Prostate gland (tissue), 2 donors: ENCODE data around the gene ASIC1. TPM values are rescaled to one million over a fixed set of nuclear protein-coding genes. Genes with fewer than 3 reads are reported as not detected.

Experiments used
- DNase-seq: peaks from one replicate; pipeline ENCODE4 v3.0.0-alpha.2; 2019; ENCODE audit warnings: low spot score
- H3K27ac ChIP-seq, 2 donors: fragments of 200-600 bp; sonication (generic); 2 replicates each; pipeline ENCODE4 v1.5.1; 2017 to 2019
- H3K27me3 ChIP-seq: fragments of 200-600 bp; sonication (generic); replicated peaks from 2 replicates; pipeline ENCODE4 v1.5.1; 2019; ENCODE audit not compliant: insufficient read depth
- H3K36me3 ChIP-seq, 2 donors: fragments of 200-600 bp; sonication (generic); 1 replicate in 1 of 2; 2 replicates in 1 of 2; pipeline versions ENCODE4 v1.5.1 to v1.8.1; 2017 to 2019
- H3K4me1 ChIP-seq: fragments of 200-600 bp; sonication (generic); replicated peaks from 2 replicates; pipeline ENCODE4 v1.5.1; 2019
- H3K4me3 ChIP-seq, 2 donors: fragments of 200-600 bp; sonication (generic); 2 replicates each; pipeline ENCODE4 v1.5.1; 2017 to 2019
- H3K9me3 ChIP-seq: fragments of 200-600 bp; sonication (generic); 2 replicates; pipeline ENCODE4 v1.5.1; 2017
- POLR2A ChIP-seq: fragments of 450-650 bp; IDR thresholded peaks from one replicate; pipeline ENCODE4 v1.6.1; 2016; ENCODE audit warnings: antibody characterized with exemption, mild to moderate bottlenecking
- POLR2AphosphoS5 ChIP-seq: sonication (generic); formaldehyde crosslinking; IDR thresholded peaks from one replicate; pipeline ENCODE4 v1.6.1; 2017; ENCODE audit warnings: antibody characterized with exemption
- WGBS: methylation state at CpG from one replicate; pipeline ENCODE4 v1.1.5; 2018; 5-methylcytosine and 5-hydroxymethylcytosine counted together
- intact Hi-C: fragments of 100-400 bp; cut with DNase I; formaldehyde crosslinking; loops from one replicate; pipeline ENCODE4 v1.14.2; 2022
- total RNA-seq, 2 donors: library from RNA; depleted of rRNA; stranded (reverse); fragments of >200 nt; gene quantifications; one replicate each; pipeline ENCODE4 v1.1.0, GENCODE V29; 2016
- TF ChIP-seq, protein P1 (sequence below), 4 experiments: fragments of 200-600 bp in 2 of 4; fragments of 450-650 bp in 2 of 4; sonication (generic) in 2 of 4; IDR thresholded peaks; 1 replicate in 3 of 4; 2 replicates in 1 of 4; pipeline ENCODE4 v1.5.1; 2016 to 2019; ENCODE audit warnings: antibody characterized with exemption in 4 of 4, mild to moderate bottlenecking in 2 of 4, moderate library complexity in 2 of 4

ASIC1 gene
- total RNA-seq, 2 donors from 2014 or later = 2.7 to 3.2 TPM

DNA sequence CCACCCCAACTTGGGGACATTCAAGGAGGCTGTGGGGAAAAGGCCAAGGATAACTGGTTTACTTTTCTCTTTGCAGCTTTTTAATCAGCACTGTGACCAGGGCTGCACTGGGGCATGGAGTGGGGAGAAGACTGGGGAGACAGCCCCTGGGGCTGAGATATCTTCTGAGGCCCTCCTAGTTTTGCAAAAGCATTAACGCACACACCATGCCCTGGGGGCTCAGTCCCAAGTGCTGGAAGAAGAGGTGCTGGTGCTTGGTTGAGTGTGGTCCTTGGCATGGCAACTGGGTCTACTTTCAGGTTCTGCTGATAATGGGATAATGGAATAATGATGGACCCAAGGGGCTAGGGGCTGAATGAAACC, 18.4 kb downstream of the ASIC1 start:
- H3K9me3 ChIP-seq = no peaks in the 10 kb centered on the region
- no peak for DNase-seq
- H3K4me1 ChIP-seq = no peaks in the 10 kb centered on the region
- WGBS = 86% methylated on average over 1 of the region's 1 CpG
- H3K27ac ChIP-seq = no peak overlapping the region
- no peak for TF ChIP-seq POLR2A
- TF ChIP-seq, protein P1, sequence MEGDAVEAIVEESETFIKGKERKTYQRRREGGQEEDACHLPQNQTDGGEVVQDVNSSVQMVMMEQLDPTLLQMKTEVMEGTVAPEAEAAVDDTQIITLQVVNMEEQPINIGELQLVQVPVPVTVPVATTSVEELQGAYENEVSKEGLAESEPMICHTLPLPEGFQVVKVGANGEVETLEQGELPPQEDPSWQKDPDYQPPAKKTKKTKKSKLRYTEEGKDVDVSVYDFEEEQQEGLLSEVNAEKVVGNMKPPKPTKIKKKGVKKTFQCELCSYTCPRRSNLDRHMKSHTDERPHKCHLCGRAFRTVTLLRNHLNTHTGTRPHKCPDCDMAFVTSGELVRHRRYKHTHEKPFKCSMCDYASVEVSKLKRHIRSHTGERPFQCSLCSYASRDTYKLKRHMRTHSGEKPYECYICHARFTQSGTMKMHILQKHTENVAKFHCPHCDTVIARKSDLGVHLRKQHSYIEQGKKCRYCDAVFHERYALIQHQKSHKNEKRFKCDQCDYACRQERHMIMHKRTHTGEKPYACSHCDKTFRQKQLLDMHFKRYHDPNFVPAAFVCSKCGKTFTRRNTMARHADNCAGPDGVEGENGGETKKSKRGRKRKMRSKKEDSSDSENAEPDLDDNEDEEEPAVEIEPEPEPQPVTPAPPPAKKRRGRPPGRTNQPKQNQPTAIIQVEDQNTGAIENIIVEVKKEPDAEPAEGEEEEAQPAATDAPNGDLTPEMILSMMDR (IDR thresholded peaks at IDR 0.05) = no peak
- TF ChIP-seq POLR2AphosphoS5 = no peak
- no peaks in the 10 kb centered on the region for H3K36me3 ChIP-seq
- H3K4me3 ChIP-seq = no peak overlapping the region
- H3K27me3 ChIP-seq = no peaks in the 10 kb centered on the region
- intact Hi-C loops = loop anchor here (2.0 to 10.0 kb wide), 3 partner anchors 48 to 301 kb away; partner anchors contain the start of gene RACGAP1

DNA sequence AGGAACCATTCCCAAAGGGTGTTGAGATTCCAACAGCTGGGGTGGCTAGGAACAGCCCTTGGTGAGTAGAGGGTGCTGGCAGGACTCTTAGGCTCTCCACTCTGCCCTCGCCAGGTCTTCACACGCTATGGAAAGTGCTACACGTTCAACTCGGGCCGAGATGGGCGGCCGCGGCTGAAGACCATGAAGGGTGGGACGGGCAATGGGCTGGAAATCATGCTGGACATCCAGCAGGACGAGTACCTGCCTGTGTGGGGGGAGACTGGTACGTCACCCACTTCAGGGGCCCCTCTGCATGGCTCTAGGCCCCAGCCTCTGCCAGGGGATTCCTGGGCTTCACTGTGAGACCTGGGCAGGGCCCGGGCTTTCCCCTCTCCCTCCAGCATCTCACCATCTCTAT, 19.7 kb downstream of the ASIC1 start:
- Histone ChIP-seq H3K9me3 (no peaks in the 10 kb centered on the region), H3K36me3 (no peaks in the 10 kb centered on the region), H3K27me3 (no peaks in the 10 kb centered on the region), H3K4me3 (no peak overlapping the region), H3K4me1 (no peaks in the 10 kb centered on the region), H3K27ac (no peak overlapping the region)
- intact Hi-C loops = loop anchor here (2.0 to 10.0 kb wide), 3 partner anchors 50 to 302 kb away; partner anchors contain the start of gene RACGAP1
- TF ChIP-seq POLR2AphosphoS5 (no peak), POLR2A (no peak)
- TF ChIP-seq, protein P1 (IDR thresholded peaks at IDR 0.05) = no peak
- WGBS = 90% methylated on average over 12 of the region's 12 CpGs
- DNase-seq = no peak

DNA sequence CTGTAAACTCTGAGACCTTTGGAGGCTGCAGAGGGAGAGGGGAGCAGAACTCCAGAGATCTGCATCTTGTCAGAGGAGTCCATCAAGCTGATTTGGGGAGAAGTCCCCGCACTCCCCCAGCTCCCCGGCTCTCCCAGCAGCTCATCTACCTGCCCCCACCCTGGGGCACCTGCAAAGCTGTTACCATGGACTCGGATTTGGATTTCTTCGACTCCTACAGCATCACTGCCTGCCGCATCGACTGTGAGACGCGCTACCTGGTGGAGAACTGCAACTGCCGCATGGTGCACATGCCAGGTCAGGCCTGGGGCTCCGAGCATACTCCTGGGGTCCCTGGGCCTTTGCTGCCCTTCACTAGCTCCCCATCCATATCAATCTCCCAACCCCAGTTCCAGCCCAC, 20.9 kb downstream of the ASIC1 start:
- no peaks in the 10 kb centered on the region for H3K9me3 ChIP-seq
- TF ChIP-seq POLR2A (no peak), POLR2AphosphoS5 (no peak)
- TF ChIP-seq, protein P1 (IDR thresholded peaks at IDR 0.05) = no peak
- no peaks in the 10 kb centered on the region for H3K36me3 ChIP-seq
- no peaks in the 10 kb centered on the region for H3K27me3 ChIP-seq
- 96% methylated on average over 10 of the region's 10 CpGs for WGBS
- H3K27ac ChIP-seq = no peak overlapping the region
- H3K4me1 ChIP-seq = no peaks in the 10 kb centered on the region
- intact Hi-C loops = loop anchor here (5.0 to 10.0 kb wide), 2 partner anchors 51 to 303 kb away; partner anchors contain the start of gene RACGAP1
- DNase-seq = no peak
- no peak overlapping the region for H3K4me3 ChIP-seq

DNA sequence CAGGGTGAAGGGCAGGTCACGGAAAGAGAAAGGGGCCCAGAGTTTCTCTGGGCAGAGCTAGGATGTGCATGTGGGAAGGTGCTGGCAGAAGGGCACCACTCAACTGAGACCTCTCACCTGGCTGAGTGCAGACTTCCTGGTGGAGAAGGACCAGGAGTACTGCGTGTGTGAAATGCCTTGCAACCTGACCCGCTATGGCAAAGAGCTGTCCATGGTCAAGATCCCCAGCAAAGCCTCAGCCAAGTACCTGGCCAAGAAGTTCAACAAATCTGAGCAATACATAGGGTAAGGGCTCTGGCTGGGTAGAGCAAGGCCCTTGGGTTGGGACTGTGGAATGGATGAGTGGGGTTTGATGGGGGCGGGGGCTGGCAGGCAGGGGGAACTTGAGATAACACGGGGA, 22.4 kb downstream of the ASIC1 start:
- no peak overlapping the region for H3K4me3 ChIP-seq
- H3K36me3 ChIP-seq = no peaks in the 10 kb centered on the region
- TF ChIP-seq POLR2A (no peak), POLR2AphosphoS5 (no peak)
- TF ChIP-seq, protein P1 (IDR thresholded peaks at IDR 0.05) = no peak
- H3K4me1 ChIP-seq = no peaks in the 10 kb centered on the region
- no peak overlapping the region for H3K27ac ChIP-seq
- 91% methylated on average over 5 of the region's 5 CpGs for WGBS
- H3K9me3 ChIP-seq = no peaks in the 10 kb centered on the region
- no peak for DNase-seq
- no peaks in the 10 kb centered on the region for H3K27me3 ChIP-seq
- intact Hi-C loops = loop anchor here (5.0 to 10.0 kb wide), 2 partner anchors 52 to 305 kb away; partner anchors contain the start of gene RACGAP1

DNA sequence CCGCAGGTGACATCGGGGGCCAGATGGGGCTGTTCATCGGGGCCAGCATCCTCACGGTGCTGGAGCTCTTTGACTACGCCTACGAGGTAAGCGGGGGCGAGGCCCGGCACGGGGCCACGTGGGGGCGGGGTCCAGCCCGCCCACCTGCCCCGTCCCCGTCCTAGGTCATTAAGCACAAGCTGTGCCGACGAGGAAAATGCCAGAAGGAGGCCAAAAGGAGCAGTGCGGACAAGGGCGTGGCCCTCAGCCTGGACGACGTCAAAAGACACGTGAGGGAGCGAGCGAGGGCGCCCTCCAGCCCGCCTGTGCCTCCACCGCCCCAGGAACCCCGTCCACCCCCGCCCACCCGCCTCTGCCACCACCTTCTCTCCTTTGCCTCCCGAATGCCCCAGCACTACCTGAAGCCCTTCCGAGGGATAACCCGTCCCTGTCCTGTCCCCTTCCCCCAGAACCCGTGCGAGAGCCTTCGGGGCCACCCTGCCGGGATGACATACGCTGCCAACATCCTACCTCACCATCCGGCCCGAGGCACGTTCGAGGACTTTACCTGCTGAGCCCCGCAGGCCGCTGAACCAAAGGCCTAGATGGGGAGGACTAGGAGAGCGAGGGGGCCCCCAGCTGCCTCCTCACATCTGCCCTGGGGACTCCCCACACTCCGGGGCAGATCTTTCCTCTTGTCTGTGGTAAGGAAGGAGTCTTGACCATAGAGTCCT, 23.9 kb downstream of the ASIC1 start:
- intact Hi-C loops = no loop called here
- no peak for DNase-seq

More for the DNA sequence above, 23.9 kb downstream of the ASIC1 start:
- TF ChIP-seq POLR2A (no peak), POLR2AphosphoS5 (no peak)
- TF ChIP-seq, protein P1 (IDR thresholded peaks at IDR 0.05) = no peak
- 54% methylated on average over 46 of the region's 46 CpGs for WGBS
- Histone ChIP-seq H3K27me3 (no peaks in the 10 kb centered on the region), H3K9me3 (no peaks in the 10 kb centered on the region), H3K4me1 (no peaks in the 10 kb centered on the region), H3K36me3 (no peaks in the 10 kb centered on the region), H3K27ac (no peak overlapping the region), H3K4me3 (no peak overlapping the region)
